ENCODE data around the gene GOT2. TPM values are rescaled to one million over a fixed set of nuclear protein-coding genes. Genes with fewer than 3 reads are reported as not detected.

The GOT2 gene
- polyA plus RNA-seq, 1 of the 3 experiments (the other 2 are of a cell fraction): 69.2 TPM

GRCh38 chr16:58709333-58709732, 24.8 kb downstream of the GOT2 start (continued):
- no peak for TF ChIP-seq IRF3 (IDR thresholded peaks at IDR 0.05; ENCODE audit: low read depth, low read length)

- Histone ChIP-seq H3K9me3 (no peaks in the 10 kb centered on the region), H3F3A (replicated peaks; ENCODE audit: insufficient read depth) (no peaks in the 10 kb centered on the region), H3K79me2 (ENCODE audit: insufficient read depth) (no peaks in the 10 kb centered on the region), H3K4me2 (no peak overlapping the region), H2AFZ (ENCODE audit: low read depth) (no peak overlapping the region), H3K9me2 (no peaks in the 10 kb centered on the region), H3K9ac (no peak overlapping the region), H3K4me3 (ENCODE audit: low read depth in 2 of 2, low read length in 1 of 2) (no peak overlapping the region), H3K4me1 (ENCODE audit: control insufficient read depth in 1 of 2, insufficient read depth in 2 of 2, low read depth in 1 of 2, low read length in 1 of 2) (no peaks in the 10 kb centered on the region), H3K27ac (ENCODE audit: low read depth in 2 of 2, low read length in 1 of 2) (no peak overlapping the region), H3K27me3 (ENCODE audit: insufficient read depth) (no peaks in the 10 kb centered on the region), H4K20me1 (ENCODE audit: insufficient read depth) (no peaks in the 10 kb centered on the region), H3K36me3 (replicated peaks in 1 of 2; ENCODE audit: control insufficient read depth in 1 of 2, insufficient read depth in 2 of 2, low read length in 1 of 2) (no peaks in the 10 kb centered on the region)
- ChIA-PET POLR2A (no interaction called here), CTCF (interaction anchor here (0.7 to 1.6 kb wide), 2 partner anchors 47 to 57 kb away, joined by 3 read pairs; no protein-coding TSS in a partner anchor)
- 69% methylated on average over 4 of the region's 4 CpGs for WGBS (ENCODE audit: low lambda C conversion rate)
- no peak for DNase-seq
- TF ChIP-seq USF2 (IDR thresholded peaks at IDR 0.05; ENCODE audit: borderline replicate concordance, low read depth, low read length) (no peak), MAX (IDR thresholded peaks at IDR 0.05; ENCODE audit: low read depth) (no peak), EZH2phosphoT487 (IDR thresholded peaks at IDR 0.05; ENCODE audit: borderline replicate concordance, low read depth) (no peak), ELF1 (IDR thresholded peaks at IDR 0.05) (no peak), TAF1 (IDR thresholded peaks at IDR 0.05; ENCODE audit: borderline replicate concordance, low read depth, low read length) (no peak), REST (IDR thresholded peaks at IDR 0.05; ENCODE audit: low read depth, low read length) (no peak), RXRA (IDR thresholded peaks at IDR 0.05; ENCODE audit: borderline replicate concordance, low read depth) (no peak), TEAD4 (IDR thresholded peaks at IDR 0.05; ENCODE audit: borderline replicate concordance, insufficient read depth) (no peak), CHD2 (IDR thresholded peaks at IDR 0.05; ENCODE audit: low read length, partially characterized antibody) (no peak), NRF1 (IDR thresholded peaks at IDR 0.05; ENCODE audit: low read depth, low read length) (no peak), GATA2 (CRISPR knock-in tag; IDR thresholded peaks at IDR 0.05) (no peak), EP300 (IDR thresholded peaks at IDR 0.05; ENCODE audit: borderline replicate concordance in 1 of 2, low read depth in 1 of 2, low read length in 1 of 2) (no peak), IRF3 (IDR thresholded peaks at IDR 0.05; ENCODE audit: low read depth, low read length) (no peak), RAD21 (IDR thresholded peaks at IDR 0.05; ENCODE audit: low read length) (no peak), MEF2A (IDR thresholded peaks at IDR 0.05; ENCODE audit: borderline replicate concordance, low read depth) (no peak), NFIC (IDR thresholded peaks at IDR 0.05; ENCODE audit: borderline replicate concordance) (no peak)
Measured at GRCh38 chr16:58699151-58699550, 35.0 kb downstream of the GOT2 start.
